Colonic mucosa (tissue), 4 donors: ENCODE data around the gene EXOC3. TPM values are rescaled to one million over a fixed set of nuclear protein-coding genes. Genes with fewer than 3 reads are reported as not detected.
"Not testable (repeated sequence)": the region's sequence is repeated elsewhere in the genome, so short reads cannot be mapped to it uniquely, and the experiment has no call there.

Experiments
- DNase-seq: peaks from one replicate; pipeline ENCODE4 v3.0.0-alpha.2; 2020
- H3K27ac ChIP-seq: fragments of 200-600 bp; one replicate; pipeline ENCODE4 v1.8.0; 2021
- H3K27me3 ChIP-seq: fragments of 200-600 bp; one replicate; pipeline ENCODE4 v1.8.0; 2021
- H3K36me3 ChIP-seq: fragments of 200-600 bp; one replicate; pipeline ENCODE4 v1.8.0; 2021
- H3K4me1 ChIP-seq: fragments of 200-600 bp; one replicate; pipeline ENCODE4 v1.8.0; 2021; ENCODE audit warnings: mild to moderate bottlenecking
- H3K4me3 ChIP-seq: fragments of 200-600 bp; one replicate; pipeline ENCODE4 v1.8.0; 2021
- H3K9ac ChIP-seq, 2 donors: one replicate each; pipeline ENCODE4 v1.7.0; 2013; ENCODE audit warnings: control low read depth in 2 of 2, low read depth in 2 of 2, low read length in 2 of 2
- H3K9me3 ChIP-seq: fragments of 200-600 bp; one replicate; pipeline ENCODE4 v1.8.0; 2021
- intact Hi-C: fragments of 100-400 bp; cut with DNase I; formaldehyde crosslinking; loops from one replicate; pipeline ENCODE4 v1.14.1; 2022
- total RNA-seq, 2 donors: library from RNA; stranded (reverse); fragmentation: NEBNext Ultra II Directional in 1 of 2; extraction: Animal tissue kit (Norgen Biotek cat#: 25700) in 1 of 2; gene quantifications; one replicate each; pipeline ENCODE4 v1.2.1, GENCODE V29; 2021
- TF ChIP-seq, protein P1 (sequence below): fragments of 200-600 bp; IDR thresholded peaks from one replicate; pipeline ENCODE4 v1.8.0; 2022; ENCODE audit warnings: antibody characterized with exemption, mild to moderate bottlenecking
- donor health status: healthy.
- donor health status: DM: no; HTN: no; CAD: no.
- donor health status: DM: no; HTN: no; CAD: no.

The EXOC3 gene
- total RNA-seq, 2 donors from 2014 or later = 52.0 to 58.7 TPM

GRCh38 chr5:401146-402034, 41.6 kb upstream of the EXOC3 start:
- Histone ChIP-seq H3K4me3 (no peak overlapping the region), H3K27me3 (peaks cover 9% of the 10 kb centered on the region), H3K4me1 (no peaks in the 10 kb centered on the region), H3K36me3 (no peaks in the 10 kb centered on the region), H3K27ac (no peak overlapping the region), H3K9ac (no peak overlapping the region), H3K9me3 (no peaks in the 10 kb centered on the region)
- intact Hi-C loops = no loop called here
- TF ChIP-seq, protein P1, sequence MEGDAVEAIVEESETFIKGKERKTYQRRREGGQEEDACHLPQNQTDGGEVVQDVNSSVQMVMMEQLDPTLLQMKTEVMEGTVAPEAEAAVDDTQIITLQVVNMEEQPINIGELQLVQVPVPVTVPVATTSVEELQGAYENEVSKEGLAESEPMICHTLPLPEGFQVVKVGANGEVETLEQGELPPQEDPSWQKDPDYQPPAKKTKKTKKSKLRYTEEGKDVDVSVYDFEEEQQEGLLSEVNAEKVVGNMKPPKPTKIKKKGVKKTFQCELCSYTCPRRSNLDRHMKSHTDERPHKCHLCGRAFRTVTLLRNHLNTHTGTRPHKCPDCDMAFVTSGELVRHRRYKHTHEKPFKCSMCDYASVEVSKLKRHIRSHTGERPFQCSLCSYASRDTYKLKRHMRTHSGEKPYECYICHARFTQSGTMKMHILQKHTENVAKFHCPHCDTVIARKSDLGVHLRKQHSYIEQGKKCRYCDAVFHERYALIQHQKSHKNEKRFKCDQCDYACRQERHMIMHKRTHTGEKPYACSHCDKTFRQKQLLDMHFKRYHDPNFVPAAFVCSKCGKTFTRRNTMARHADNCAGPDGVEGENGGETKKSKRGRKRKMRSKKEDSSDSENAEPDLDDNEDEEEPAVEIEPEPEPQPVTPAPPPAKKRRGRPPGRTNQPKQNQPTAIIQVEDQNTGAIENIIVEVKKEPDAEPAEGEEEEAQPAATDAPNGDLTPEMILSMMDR = no peak
- no peak for DNase-seq

DNA sequence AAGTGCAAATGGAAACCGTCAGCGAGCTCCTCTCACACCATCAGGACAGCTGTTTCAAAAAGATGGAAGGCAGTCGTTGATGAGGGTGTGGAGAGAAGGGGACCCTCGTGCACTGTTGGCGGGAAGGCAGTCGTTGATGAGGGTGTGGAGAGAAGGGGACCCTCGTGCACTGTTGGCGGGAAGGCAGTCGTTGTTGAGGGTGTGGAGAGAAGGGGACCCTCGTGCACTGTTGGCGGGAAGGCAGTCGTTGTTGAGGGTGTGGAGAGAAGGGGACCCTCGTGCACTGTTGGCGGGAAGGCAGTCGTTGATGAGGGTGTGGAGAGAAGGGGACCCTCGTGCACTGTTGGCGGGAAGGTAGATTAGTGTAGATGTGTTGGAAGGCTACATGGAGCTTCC, 40.8 kb upstream of the EXOC3 start:
- H3K4me1 ChIP-seq, H3K4me3 ChIP-seq, DNase-seq, intact Hi-C loops, H3K27me3 ChIP-seq, H3K36me3 ChIP-seq, H3K9me3 ChIP-seq, H3K27ac ChIP-seq, H3K9ac ChIP-seq: not testable (repeated sequence)

- TF ChIP-seq, protein P1 = no peak
- Histone ChIP-seq H3K27ac (no peak overlapping the region), H3K36me3 (no peaks in the 10 kb centered on the region), H3K9ac (no peak overlapping the region), H3K4me1 (no peaks in the 10 kb centered on the region), H3K4me3 (no peak overlapping the region), H3K9me3 (no peaks in the 10 kb centered on the region), H3K27me3 (peaks cover 9% of the 10 kb centered on the region)
- intact Hi-C loops = no loop called here
- no peak for DNase-seq
Measured at GRCh38 chr5:402615-403359, 40.2 kb upstream of the EXOC3 start.

- no peaks in the 10 kb centered on the region for H3K9me3 ChIP-seq
- intact Hi-C loops = no loop called here
- TF ChIP-seq, protein P1 = no peak
- peaks cover 9% of the 10 kb centered on the region for H3K27me3 ChIP-seq
- H3K36me3 ChIP-seq = no peaks in the 10 kb centered on the region
- H3K27ac ChIP-seq = no peak overlapping the region
- no peaks in the 10 kb centered on the region for H3K4me1 ChIP-seq
- no peak overlapping the region for H3K4me3 ChIP-seq
- H3K9ac ChIP-seq = no peak overlapping the region
- no peak for DNase-seq
Measured at GRCh38 chr5:403995-404394, 39.0 kb upstream of the EXOC3 start.

DNA sequence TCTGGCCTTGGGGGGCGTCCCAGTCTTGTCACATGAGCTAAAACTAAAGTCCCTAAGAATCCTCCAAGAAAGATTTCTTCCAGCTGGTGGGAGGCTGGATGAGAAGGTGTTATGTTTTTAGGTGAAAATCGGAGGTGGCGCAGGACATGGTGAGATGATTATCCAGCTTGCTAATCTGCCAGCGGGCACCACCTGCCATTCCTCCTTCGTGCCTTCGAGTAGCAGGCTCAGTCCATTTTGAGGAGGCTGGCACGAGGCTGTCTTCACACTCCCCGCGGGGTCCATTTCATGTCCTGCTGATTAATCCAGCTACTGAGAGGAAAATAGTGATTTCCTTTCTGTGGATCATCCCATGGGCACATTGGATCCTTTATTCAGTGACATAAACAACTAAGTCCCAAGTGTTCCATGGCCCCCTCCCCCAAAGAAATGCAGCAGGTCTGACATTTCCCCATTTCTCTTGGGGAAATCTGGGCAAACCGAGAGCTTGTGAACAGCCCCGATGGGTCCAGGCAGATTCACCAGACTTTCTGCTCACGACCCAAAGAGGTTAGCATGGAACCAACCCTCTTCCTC, 38.2 kb upstream of the EXOC3 start:
- intact Hi-C loops = no loop called here
- TF ChIP-seq, protein P1 = no peak
- no peaks in the 10 kb centered on the region for H3K4me1 ChIP-seq
- H3K9ac ChIP-seq = no peak overlapping the region
- peaks cover 3% of the 10 kb centered on the region for H3K27me3 ChIP-seq
- H3K27ac ChIP-seq = no peak overlapping the region
- no peak for DNase-seq
- H3K36me3 ChIP-seq = no peaks in the 10 kb centered on the region
- H3K4me3 ChIP-seq = no peak overlapping the region
- no peaks in the 10 kb centered on the region for H3K9me3 ChIP-seq
